Renal cortex interstitium (tissue), 11 donors: Measurements from ENCODE around the gene DMRTA1. TPM values are rescaled to one million over a fixed set of nuclear protein-coding genes. Genes with fewer than 3 reads are reported as not detected.
"Not testable (repeated sequence)": the region's sequence is repeated elsewhere in the genome, so short reads cannot be mapped to it uniquely, and the experiment has no call there.

Experiments used
- DNase-seq, 11 donors: peaks; one replicate each; pipeline ENCODE4 v3.0.0-alpha.2; 2013; ENCODE audit warnings: low read depth in 9 of 11, low spot score in 4 of 11; ENCODE audit errors: extremely low read depth in 1 of 11
- polyA plus RNA-seq, 3 donors: library from polyadenylated mRNA; unstranded; fragments of 120-200 nt; gene quantifications; one replicate each; pipeline ENCODE4 v1.2.1, GENCODE V29; 2013; ENCODE audit not compliant: insufficient read length in 3 of 3

DMRTA1 gene
- polyA plus RNA-seq, 3 donors: 1.1 to 1.9 (median 1.8) TPM

GRCh38 chr9:22447618-22448305 is 1.1 kb downstream of the DMRTA1 start:
- DNase-seq: peak in 3 of 11 donors; percentile 2 to 13 (median 5)

GRCh38 chr9:22449719-22450118 is 3.1 kb downstream of the DMRTA1 start:
- DNase-seq: no peak

- DNase-seq: peak in 2 of 11 donors; percentile 2 to 18
Observed at GRCh38 chr9:22452415-22453010, 5.9 kb downstream of the DMRTA1 start.

GRCh38 chr9:22454016-22454415 is 7.4 kb downstream of the DMRTA1 start:
- DNase-seq: no peak

- no peak for DNase-seq
Observed at GRCh38 chr9:22455181-22455580, 8.6 kb downstream of the DMRTA1 start.

- no peak for DNase-seq
Observed at GRCh38 chr9:22457448-22457847, 10.8 kb downstream of the DMRTA1 start.

- no peak for DNase-seq
Observed at GRCh38 chr9:22463205-22463604, 16.6 kb downstream of the DMRTA1 start.

- peak in 5 of 11 donors; percentile 10 to 36 (median 19) for DNase-seq
Observed at GRCh38 chr9:22469928-22470544, 23.4 kb downstream of the DMRTA1 start.

- DNase-seq: no peak
Observed at GRCh38 chr9:22481566-22481965, 34.9 kb downstream of the DMRTA1 start.

- no peak for DNase-seq
Observed at GRCh38 chr9:22483528-22484070, 37.0 kb downstream of the DMRTA1 start.

GRCh38 chr9:22496197-22496596 is 49.6 kb downstream of the DMRTA1 start:
- DNase-seq: not testable (repeated sequence)
